ENCODE measurements around the gene TMEM123.

- TF ChIP-seq CTCF (conservative IDR thresholded peaks at IDR 0.05; ENCODE audit: low read length) (no peak), EZH2phosphoT487 (IDR thresholded peaks at IDR 0.05; ENCODE audit: borderline replicate concordance) (no peak)
These were observed 28.6 kb downstream of the TMEM123 start for GRCh38 chr11:102423936-102424335.

Measured in Loucy (cell line).